WERI-Rb-1 (cell line): ENCODE measurements around the gene ATP6AP2.

ENCODE experiments used
- DNase-seq: peaks from one replicate; pipeline ENCODE4 v3.0.0-alpha.2; 2020
- H3K27ac ChIP-seq: fragments of 250-450 bp; sonication (Bioruptor Pico); 2 replicates; pipeline ENCODE4 v1.5.1; 2020; ENCODE audit warnings: mild to moderate bottlenecking, moderate library complexity
- H3K27me3 ChIP-seq: fragments of 250-450 bp; sonication (Bioruptor Pico); 2 replicates; pipeline ENCODE4 v1.5.1; 2021; ENCODE audit warnings: mild to moderate bottlenecking, low read depth, moderate library complexity; ENCODE audit not compliant: insufficient read depth, severe bottlenecking
- H3K36me3 ChIP-seq: fragments of 250-450 bp; sonication (Bioruptor Pico); 2 replicates; pipeline ENCODE4 v1.5.1; 2020; ENCODE audit warnings: mild to moderate bottlenecking, moderate library complexity
- H3K4me3 ChIP-seq: 2 replicates; pipeline ENCODE4 v1.5.1; 2011; ENCODE audit warnings: low read depth, mild to moderate bottlenecking, control low read depth, low read length
- H3K9me3 ChIP-seq: fragments of 250-450 bp; sonication (Bioruptor Pico); 2 replicates; pipeline ENCODE4 v1.5.1; 2021; ENCODE audit warnings: mild to moderate bottlenecking, moderate library complexity; ENCODE audit not compliant: severe bottlenecking
- TF ChIP-seq, protein P1 (sequence below): IDR thresholded peaks from 2 replicates; pipeline ENCODE4 v1.5.1; 2011; ENCODE audit warnings: low read depth, mild to moderate bottlenecking, control low read depth, inconsistent platforms, low read length

Gene ATP6AP2

DNA sequence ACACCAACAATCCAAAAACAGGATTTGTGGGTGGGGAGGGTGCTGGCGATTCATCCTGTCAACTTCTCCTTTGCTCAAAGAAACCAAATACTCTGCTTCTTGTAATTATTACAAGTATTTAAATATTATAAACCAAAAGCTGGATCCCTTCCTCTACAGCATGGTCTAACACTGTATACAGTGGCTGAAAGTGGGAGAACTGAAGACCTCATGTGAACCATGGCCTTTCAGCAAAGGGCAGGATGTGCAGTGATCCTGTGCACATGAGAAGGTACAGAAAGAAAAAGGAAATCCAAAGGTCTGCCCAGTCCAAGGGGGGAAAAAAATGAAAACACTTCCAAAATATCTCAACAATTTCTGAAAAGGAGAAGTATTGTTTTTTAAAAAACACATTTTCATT lies 71.9 kb downstream of the ATP6AP2 start:
- TF ChIP-seq, protein P1, sequence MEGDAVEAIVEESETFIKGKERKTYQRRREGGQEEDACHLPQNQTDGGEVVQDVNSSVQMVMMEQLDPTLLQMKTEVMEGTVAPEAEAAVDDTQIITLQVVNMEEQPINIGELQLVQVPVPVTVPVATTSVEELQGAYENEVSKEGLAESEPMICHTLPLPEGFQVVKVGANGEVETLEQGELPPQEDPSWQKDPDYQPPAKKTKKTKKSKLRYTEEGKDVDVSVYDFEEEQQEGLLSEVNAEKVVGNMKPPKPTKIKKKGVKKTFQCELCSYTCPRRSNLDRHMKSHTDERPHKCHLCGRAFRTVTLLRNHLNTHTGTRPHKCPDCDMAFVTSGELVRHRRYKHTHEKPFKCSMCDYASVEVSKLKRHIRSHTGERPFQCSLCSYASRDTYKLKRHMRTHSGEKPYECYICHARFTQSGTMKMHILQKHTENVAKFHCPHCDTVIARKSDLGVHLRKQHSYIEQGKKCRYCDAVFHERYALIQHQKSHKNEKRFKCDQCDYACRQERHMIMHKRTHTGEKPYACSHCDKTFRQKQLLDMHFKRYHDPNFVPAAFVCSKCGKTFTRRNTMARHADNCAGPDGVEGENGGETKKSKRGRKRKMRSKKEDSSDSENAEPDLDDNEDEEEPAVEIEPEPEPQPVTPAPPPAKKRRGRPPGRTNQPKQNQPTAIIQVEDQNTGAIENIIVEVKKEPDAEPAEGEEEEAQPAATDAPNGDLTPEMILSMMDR = no peak
- H3K27me3 ChIP-seq = no peaks in the 10 kb centered on the region
- no peak overlapping the region for H3K4me3 ChIP-seq
- DNase-seq = no peak
- no peak overlapping the region for H3K27ac ChIP-seq
- H3K9me3 ChIP-seq = no peaks in the 10 kb centered on the region
- peaks cover 41% of the 10 kb centered on the region for H3K36me3 ChIP-seq

DNA sequence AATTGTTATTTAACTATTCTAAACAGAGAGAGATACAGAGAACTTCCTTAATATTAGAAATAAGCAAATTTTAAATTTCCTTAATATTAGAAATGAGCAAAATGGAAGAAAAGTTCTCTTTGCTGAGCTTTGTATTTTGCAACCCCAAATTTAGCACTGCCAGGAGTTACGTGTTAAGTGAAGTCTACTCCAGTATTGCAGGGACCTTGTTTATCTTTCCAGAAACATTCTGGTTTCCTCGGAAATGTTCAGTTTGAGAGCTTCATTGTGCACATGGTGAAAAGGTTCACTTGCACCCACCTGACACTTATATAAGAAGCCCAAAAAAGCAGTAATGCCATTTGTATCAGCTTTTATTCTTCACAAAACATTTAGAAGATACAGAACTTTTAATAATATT lies 72.8 kb downstream of the ATP6AP2 start:
- Histone ChIP-seq H3K4me3 (no peak overlapping the region), H3K36me3 (peaks cover 41% of the 10 kb centered on the region)

More for the DNA sequence above, 72.8 kb downstream of the ATP6AP2 start:
- Histone ChIP-seq H3K9me3 (no peaks in the 10 kb centered on the region), H3K27ac (no peak overlapping the region), H3K27me3 (no peaks in the 10 kb centered on the region)
- no peak for DNase-seq
- TF ChIP-seq, protein P1 = no peak
